GM10248 (cell line): ENCODE results near the gene ADA.

ENCODE experiments used
- CTCF ChIA-PET: fragments of 300-600 bp; sonication (Branson Sonifier 250); formaldehyde crosslinking; extraction: SDS; loops from one replicate; lab custom pipeline; 2021; ENCODE audit warnings: antibody characterized with exemption; lab: Yijun Ruan, JAX
- POLR2A ChIA-PET: fragments of 350-650 bp; sonication (Branson Sonifier 250); formaldehyde crosslinking; extraction: SDS; loops from one replicate; lab custom pipeline; 2020; ENCODE audit warnings: antibody characterized with exemption; lab: Yijun Ruan, JAX
- DNase-seq: peaks from one replicate; pipeline ENCODE4 v3.0.0; 2012; ENCODE audit errors: extremely low spot score
- TF ChIP-seq, protein P1 (sequence below): IDR thresholded peaks from 2 replicates; pipeline ENCODE4 v1.5.1; 2012; ENCODE audit warnings: mild to moderate bottlenecking, low read depth; ENCODE audit errors: extremely low read depth, missing control alignments, control extremely low read depth

The ADA gene

DNA sequence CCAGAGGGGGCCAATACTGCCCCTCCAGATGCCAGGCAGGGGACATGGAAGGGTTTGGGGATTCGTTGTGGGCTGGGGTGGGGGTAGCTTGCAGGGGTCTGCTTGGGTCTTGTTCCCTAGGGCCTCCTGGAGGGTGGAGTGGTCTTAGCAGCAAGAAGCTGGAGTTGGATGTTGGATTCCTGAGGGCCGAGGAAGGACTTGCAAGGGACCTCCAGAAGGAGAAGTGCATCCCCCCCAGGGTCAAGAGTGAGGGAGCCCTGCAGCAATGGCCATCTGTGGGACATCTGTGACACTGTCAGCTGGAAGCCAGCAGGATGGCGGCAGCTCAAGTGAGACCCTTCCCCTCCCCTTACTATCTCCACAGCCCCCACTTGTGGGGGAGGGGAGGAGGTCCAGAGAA is 38.3 kb upstream of the ADA start:
- CTCF ChIA-PET = interaction anchor here (1.0 to 2.6 kb wide), 3 partner anchors 43 to 177 kb away, joined by 4 to 9 read pairs (median 5); no protein-coding TSS in a partner anchor
- POLR2A ChIA-PET = no interaction called here
- no peak for DNase-seq
- TF ChIP-seq, protein P1, sequence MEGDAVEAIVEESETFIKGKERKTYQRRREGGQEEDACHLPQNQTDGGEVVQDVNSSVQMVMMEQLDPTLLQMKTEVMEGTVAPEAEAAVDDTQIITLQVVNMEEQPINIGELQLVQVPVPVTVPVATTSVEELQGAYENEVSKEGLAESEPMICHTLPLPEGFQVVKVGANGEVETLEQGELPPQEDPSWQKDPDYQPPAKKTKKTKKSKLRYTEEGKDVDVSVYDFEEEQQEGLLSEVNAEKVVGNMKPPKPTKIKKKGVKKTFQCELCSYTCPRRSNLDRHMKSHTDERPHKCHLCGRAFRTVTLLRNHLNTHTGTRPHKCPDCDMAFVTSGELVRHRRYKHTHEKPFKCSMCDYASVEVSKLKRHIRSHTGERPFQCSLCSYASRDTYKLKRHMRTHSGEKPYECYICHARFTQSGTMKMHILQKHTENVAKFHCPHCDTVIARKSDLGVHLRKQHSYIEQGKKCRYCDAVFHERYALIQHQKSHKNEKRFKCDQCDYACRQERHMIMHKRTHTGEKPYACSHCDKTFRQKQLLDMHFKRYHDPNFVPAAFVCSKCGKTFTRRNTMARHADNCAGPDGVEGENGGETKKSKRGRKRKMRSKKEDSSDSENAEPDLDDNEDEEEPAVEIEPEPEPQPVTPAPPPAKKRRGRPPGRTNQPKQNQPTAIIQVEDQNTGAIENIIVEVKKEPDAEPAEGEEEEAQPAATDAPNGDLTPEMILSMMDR = no peak

DNA sequence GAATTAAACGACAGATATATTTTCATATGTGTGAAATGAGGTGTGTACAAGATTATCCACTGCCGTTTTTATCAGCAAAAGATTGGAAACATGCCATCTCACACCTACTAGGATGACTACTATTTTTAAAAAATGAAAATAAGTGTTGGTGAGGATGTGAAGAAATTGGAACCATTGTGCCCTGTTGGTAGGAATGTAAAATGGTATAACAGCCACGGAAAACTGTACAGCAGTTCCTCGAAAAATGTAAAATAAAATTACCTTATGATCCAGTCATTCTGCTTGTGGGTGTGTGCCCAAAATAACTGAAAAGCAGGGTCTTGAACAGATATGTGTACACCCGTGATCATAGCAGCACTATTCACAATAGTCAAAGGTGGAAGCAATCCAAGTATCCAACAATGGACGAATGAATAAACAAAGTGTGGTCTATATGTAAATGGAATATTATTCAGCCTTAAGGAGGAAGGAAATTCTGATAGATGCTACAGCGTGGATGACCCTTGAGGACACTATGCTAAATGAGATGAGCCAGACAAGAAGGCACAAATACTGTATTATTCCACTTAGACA is 36.6 kb upstream of the ADA start:
- ChIA-PET CTCF (no interaction called here), POLR2A (no interaction called here)
- TF ChIP-seq, protein P1 = no peak
- DNase-seq = no peak

- POLR2A ChIA-PET = no interaction called here
- CTCF ChIA-PET = interaction anchor here (6.4 to 7.0 kb wide), 2 partner anchors 8 to 42 kb away, joined by 68 to 178 read pairs; no protein-coding TSS in a partner anchor
- TF ChIP-seq, protein P1 = no peak
- no peak for DNase-seq
These were observed 35.4 kb upstream of the ADA start for GRCh38 chr20:44686934-44687333.

GRCh38 chr20:44684047-44684967 is 32.8 kb upstream of the ADA start:
- TF ChIP-seq, protein P1 = no peak
- no peak for DNase-seq
- ChIA-PET CTCF (interaction anchor here (0.7 to 7.0 kb wide), 59 partner anchors 11 to 469 kb away, joined by 3 to 178 read pairs (median 6); partner anchors contain the start of genes ADA, CCN5 and KCNK15), POLR2A (interaction anchor here (0.5 to 0.6 kb wide), 2 partner anchors 31 to 181 kb away, joined by 3 read pairs; no protein-coding TSS in a partner anchor)

GRCh38 chr20:44683263-44684046 is 32.0 kb upstream of the ADA start:
- DNase-seq = peak; percentile 83
- ChIA-PET CTCF (interaction anchor here (0.7 to 7.0 kb wide), 55 partner anchors 10 to 468 kb away, joined by 3 to 178 read pairs (median 5); partner anchors contain the start of genes CCN5, KCNK15 and TTPAL), POLR2A (interaction anchor here (0.6 kb wide), 1 partner anchor 296 kb away, joined by 4 read pairs; no protein-coding TSS in a partner anchor)
- TF ChIP-seq, protein P1 = peak; percentile 76
